ENCODE results near the gene MPZL2.

The MPZL2 gene

GRCh38 chr11:118216621-118217481 is 47.2 kb downstream of the MPZL2 start:
- no peak for DNase-seq

GRCh38 chr11:118215765-118216164 is 48.3 kb downstream of the MPZL2 start:
- DNase-seq: no peak

- no peak for DNase-seq
Measured at GRCh38 chr11:118215262-118215661, 48.8 kb downstream of the MPZL2 start.

GRCh38 chr11:118214210-118214914 is 49.7 kb downstream of the MPZL2 start:
- DNase-seq: no peak

GRCh38 chr11:118213781-118214180 is 50.3 kb downstream of the MPZL2 start:
- DNase-seq: no peak

- no peak for DNase-seq
Measured at GRCh38 chr11:118213201-118213600, 50.9 kb downstream of the MPZL2 start.

GRCh38 chr11:118212781-118213191 is 51.3 kb downstream of the MPZL2 start:
- peak in 1 of 3 experiments; percentile 40 for DNase-seq

- no peak for DNase-seq
Measured at GRCh38 chr11:118212131-118212725, 51.9 kb downstream of the MPZL2 start.

GRCh38 chr11:118211006-118211405 is 53.1 kb downstream of the MPZL2 start:
- DNase-seq: peak in 1 of 3 experiments; percentile 16

GRCh38 chr11:118210323-118210722 is 53.8 kb downstream of the MPZL2 start:
- DNase-seq: no peak

GRCh38 chr11:118209033-118209432 is 55.1 kb downstream of the MPZL2 start:
- DNase-seq: no peak

GRCh38 chr11:118207079-118207478 is 57.0 kb downstream of the MPZL2 start:
- no peak for DNase-seq

GRCh38 chr11:118206391-118207031 is 57.6 kb downstream of the MPZL2 start:
- no peak for DNase-seq

GRCh38 chr11:118205606-118206378 is 58.3 kb downstream of the MPZL2 start:
- DNase-seq: no peak

All from NCI-H1417 (cell line).